ENCODE results near the gene SEC24D.

- TF ChIP-seq CTCF (IDR thresholded peaks at IDR 0.05) (peak; percentile 38 to 66 (median 50)), POLR2A (IDR thresholded peaks at IDR 0.05) (no peak)
Measured at GRCh38 chr4:118740869-118741268, 95.1 kb downstream of the SEC24D start.

Measured in heart left ventricle (tissue), 13 donors.